Measurements from ENCODE around the gene ADAM8. TPM values are rescaled to one million over a fixed set of nuclear protein-coding genes. Genes with fewer than 3 reads are reported as not detected.

Gene ADAM8
- total RNA-seq, 4 donors from 2014 or later: 3.3 to 5.7 (median 4.3) TPM

GRCh38 chr10:133258066-133258817 is 18.4 kb downstream of the ADAM8 start:
- DNase-seq: no peak
- intact Hi-C loops (cut with DNase I): no loop called here
- H3K4me1 ChIP-seq: peaks cover 51 to 61% (median 52%) of the 10 kb centered on the region in 3 donors
- H3K27ac ChIP-seq: peak overlapping the region; percentile 87 to 91 (median 88)
- WGBS, 2 donors: 28% methylated on average over 2 of the region's 21 CpGs; no CpG with 5 or more reads in 1 of the 2 donors
- peak overlapping the region in 2 of 4 donors; percentile 29 to 52 for H3K4me3 ChIP-seq
- TF ChIP-seq POLR2A (IDR thresholded peaks at IDR 0.05) (peak in 1 of 4 donors; percentile 15), CTCF (IDR thresholded peaks at IDR 0.05) (no peak)
- H3K27me3 ChIP-seq: peaks cover 0 to 9% (median 0%) of the 10 kb centered on the region in 4 donors
- H3K9me3 ChIP-seq: no peaks in the 10 kb centered on the region
- H3K36me3 ChIP-seq: no peaks in the 10 kb centered on the region

GRCh38 chr10:133257489-133258065 is 19.1 kb downstream of the ADAM8 start:
- no peak for DNase-seq
- intact Hi-C loops (cut with DNase I): no loop called here
- H3K36me3 ChIP-seq: no peaks in the 10 kb centered on the region
- 0 to 7% methylated on average over 3 to 7 of the region's 27 CpGs for WGBS, 2 donors
- TF ChIP-seq POLR2A (IDR thresholded peaks at IDR 0.05): peak in 2 of 4 donors; percentile 26 to 32
- peak; percentile 34 to 68 (median 52) for TF ChIP-seq CTCF (IDR thresholded peaks at IDR 0.05)
- peak overlapping the region in 3 of 4 donors; percentile 24 to 52 (median 29) for H3K4me3 ChIP-seq
- peak overlapping the region; percentile 87 to 91 (median 88) for H3K27ac ChIP-seq
- H3K27me3 ChIP-seq: peaks cover 0 to 9% (median 0%) of the 10 kb centered on the region in 4 donors
- H3K4me1 ChIP-seq: peaks cover 47 to 54% (median 49%) of the 10 kb centered on the region in 3 donors
- H3K9me3 ChIP-seq: no peaks in the 10 kb centered on the region

- Histone ChIP-seq H3K9me3 (no peaks in the 10 kb centered on the region), H3K27me3 (peaks cover 0 to 26% (median 0%) of the 10 kb centered on the region in 4 donors), H3K4me3 (no peak overlapping the region), H3K27ac (no peak overlapping the region), H3K36me3 (no peaks in the 10 kb centered on the region), H3K4me1 (peaks cover 32 to 34% (median 33%) of the 10 kb centered on the region in 3 donors)
- intact Hi-C loops (cut with DNase I): no loop called here
- 100% methylated on average over 1 of the region's 15 CpGs; no CpG with 5 or more reads in 1 of the 2 donors for WGBS, 2 donors
- DNase-seq: no peak
- TF ChIP-seq POLR2A (IDR thresholded peaks at IDR 0.05) (no peak), CTCF (IDR thresholded peaks at IDR 0.05) (no peak)
These were observed 21.3 kb downstream of the ADAM8 start for GRCh38 chr10:133255323-133255722.

GRCh38 chr10:133254421-133255120 is 22.1 kb downstream of the ADAM8 start:
- TF ChIP-seq CTCF (IDR thresholded peaks at IDR 0.05) (no peak), POLR2A (IDR thresholded peaks at IDR 0.05) (no peak)
- Histone ChIP-seq H3K27me3 (peaks cover 0 to 34% (median 0%) of the 10 kb centered on the region in 4 donors), H3K4me1 (peaks cover 26 to 27% (median 26%) of the 10 kb centered on the region in 3 donors), H3K9me3 (no peaks in the 10 kb centered on the region), H3K36me3 (no peaks in the 10 kb centered on the region), H3K4me3 (no peak overlapping the region), H3K27ac (no peak overlapping the region)
- DNase-seq: no peak
- intact Hi-C loops (cut with DNase I): no loop called here
- WGBS, 2 donors: 63 to 77% methylated on average over 11 to 13 of the region's 13 CpGs

All from esophagus squamous epithelium (tissue), 5 donors.